Measurements from ENCODE around the gene GRIA4.

GRCh38 chr11:105867742-105868141 is 257.9 kb downstream of the GRIA4 start:
- TF ChIP-seq POLR2A (IDR thresholded peaks at IDR 0.05) (no peak), EP300 (IDR thresholded peaks at IDR 0.05) (no peak), CTCF (IDR thresholded peaks at IDR 0.05) (no peak)
